ENCODE results near the gene MTMR2. TPM values are rescaled to one million over a fixed set of nuclear protein-coding genes. Genes with fewer than 3 reads are reported as not detected.

MTMR2 gene
- polyA plus RNA-seq, 2 of the 4 experiments (the other 2 are of a cell fraction), result 22.2 to 28.7 TPM

GRCh38 chr11:95793116-95793515 is 130.8 kb downstream of the MTMR2 start:
- TF ChIP-seq KDM5A (IDR thresholded peaks at IDR 0.05) (no peak), KDM1A (IDR thresholded peaks at IDR 0.05; ENCODE audit: low read depth) (no peak), EP300 (IDR thresholded peaks at IDR 0.05) (no peak), GATA3 (IDR thresholded peaks at IDR 0.05; ENCODE audit: borderline replicate concordance) (no peak), CHD2 (IDR thresholded peaks at IDR 0.05; ENCODE audit: low read length, partially characterized antibody) (no peak), EHMT2 (IDR thresholded peaks at IDR 0.05; ENCODE audit: low read depth) (no peak), NR3C1 (IDR thresholded peaks at IDR 0.05) (no peak), ELK1 (IDR thresholded peaks at IDR 0.05; ENCODE audit: low read depth, low read length) (no peak), NPAS2 (CRISPR knock-in tag; IDR thresholded peaks at IDR 0.05; ENCODE audit: borderline replicate concordance) (no peak), RARB (CRISPR knock-in tag; IDR thresholded peaks at IDR 0.05) (no peak), HOXB13 (CRISPR knock-in tag; IDR thresholded peaks at IDR 0.05; ENCODE audit: low read depth) (no peak)
- ATAC-seq (no peak), DNase-seq (ENCODE audit: low read depth in 1 of 2, low spot score in 1 of 2) (no peak), FAIRE-seq (no peak)
- Histone ChIP-seq H3K9me3 (no peaks in the 10 kb centered on the region), H3K4me3 (no peak overlapping the region), H3K4me1 (peaks cover 18% of the 10 kb centered on the region; the same call in 2 of the 3 replicates), H3K4me2 (no peak overlapping the region), H3K27ac (no peak overlapping the region)
- ChIA-PET CTCF (interaction anchor here (1.4 kb wide), 1 partner anchor 43 kb away, joined by 4 read pairs; no protein-coding TSS in a partner anchor), POLR2A (no interaction called here)
- 87% methylated on average over 4 of the region's 4 CpGs for WGBS (ENCODE audit: missing lambda C conversion rate)

- DNase-seq (ENCODE audit: low read depth in 1 of 2, low spot score in 1 of 2) (no peak), FAIRE-seq (no peak), ATAC-seq (no peak)
- H3K27ac ChIP-seq, result no peak overlapping the region
- TF ChIP-seq, protein P1, sequence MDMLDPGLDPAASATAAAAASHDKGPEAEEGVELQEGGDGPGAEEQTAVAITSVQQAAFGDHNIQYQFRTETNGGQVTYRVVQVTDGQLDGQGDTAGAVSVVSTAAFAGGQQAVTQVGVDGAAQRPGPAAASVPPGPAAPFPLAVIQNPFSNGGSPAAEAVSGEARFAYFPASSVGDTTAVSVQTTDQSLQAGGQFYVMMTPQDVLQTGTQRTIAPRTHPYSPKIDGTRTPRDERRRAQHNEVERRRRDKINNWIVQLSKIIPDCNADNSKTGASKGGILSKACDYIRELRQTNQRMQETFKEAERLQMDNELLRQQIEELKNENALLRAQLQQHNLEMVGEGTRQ (IDR thresholded peaks at IDR 0.05), result no peak
- no peak for TF ChIP-seq ESRRA (IDR thresholded peaks at IDR 0.05; ENCODE audit: borderline replicate concordance, low read length)
- TF ChIP-seq KDM5A (IDR thresholded peaks at IDR 0.05), result no peak
- TF ChIP-seq PHF8 (IDR thresholded peaks at IDR 0.05; ENCODE audit: borderline replicate concordance, low read depth), result no peak
- no peak for TF ChIP-seq HMGXB4 (CRISPR knock-in tag; IDR thresholded peaks at IDR 0.05; ENCODE audit: borderline replicate concordance)
- TF ChIP-seq EP300 (IDR thresholded peaks at IDR 0.05), result no peak
- TF ChIP-seq RFX5 (IDR thresholded peaks at IDR 0.05), result no peak
- no peak for TF ChIP-seq HOXA7 (CRISPR knock-in tag; IDR thresholded peaks at IDR 0.05)
- no peak for TF ChIP-seq HOXB5 (CRISPR knock-in tag; IDR thresholded peaks at IDR 0.05)
- no peak for TF ChIP-seq CTCF (IDR thresholded peaks at IDR 0.05)
- TF ChIP-seq NFE2L2 (conservative IDR thresholded peaks at IDR 0.05; ENCODE audit: low read length), result no peak
- no peak for TF ChIP-seq RAD21 (conservative IDR thresholded peaks at IDR 0.05 in 1 of 2, IDR thresholded peaks at IDR 0.05 in 1 of 2)
- no peak for TF ChIP-seq HOXB13 (CRISPR knock-in tag; IDR thresholded peaks at IDR 0.05; ENCODE audit: low read depth)
- TF ChIP-seq, protein P2, sequence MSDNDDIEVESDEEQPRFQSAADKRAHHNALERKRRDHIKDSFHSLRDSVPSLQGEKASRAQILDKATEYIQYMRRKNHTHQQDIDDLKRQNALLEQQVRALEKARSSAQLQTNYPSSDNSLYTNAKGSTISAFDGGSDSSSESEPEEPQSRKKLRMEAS (IDR thresholded peaks at IDR 0.05), result no peak
- no peak for TF ChIP-seq GATA3 (IDR thresholded peaks at IDR 0.05; ENCODE audit: borderline replicate concordance)
- no peak for TF ChIP-seq FOSB (CRISPR knock-in tag; IDR thresholded peaks at IDR 0.05)
- no peak for TF ChIP-seq ZC3H11A (IDR thresholded peaks at IDR 0.05)
- TF ChIP-seq MYC (IDR thresholded peaks at IDR 0.05; ENCODE audit: borderline replicate concordance, low read length), result no peak
- H3K9me3 ChIP-seq, result no peaks in the 10 kb centered on the region
- ChIA-PET CTCF (interaction anchor here (1.4 kb wide), 1 partner anchor 43 kb away, joined by 4 read pairs; no protein-coding TSS in a partner anchor), POLR2A (no interaction called here)
- WGBS (ENCODE audit: missing lambda C conversion rate), result 93% methylated on average over 7 of the region's 7 CpGs
- no peak overlapping the region for H3K4me3 ChIP-seq
- H3K4me2 ChIP-seq, result no peak overlapping the region
- peaks cover 21% of the 10 kb centered on the region; the same call in 2 of the 3 replicates for H3K4me1 ChIP-seq
Measured at GRCh38 chr11:95792700-95793099, 131.2 kb downstream of the MTMR2 start.
